Tibial nerve (tissue), 3 donors: ENCODE results near the gene SPATA13.

Experiments used
- POLR2A ChIP-seq, 2 donors: fragments of 450-650 bp; IDR thresholded peaks; one replicate each; pipeline ENCODE4 v1.6.1; 2017; ENCODE audit warnings: antibody characterized with exemption in 2 of 2, mild to moderate bottlenecking in 2 of 2, moderate library complexity in 2 of 2
- TF ChIP-seq, protein P1 (sequence below), 5 experiments: fragments of 200-600 bp in 3 of 5; fragments of 450-650 bp in 2 of 5; sonication (generic) in 3 of 5; IDR thresholded peaks; one replicate each; pipeline ENCODE4 v1.5.1; 2016 to 2019; ENCODE audit warnings: antibody characterized with exemption in 5 of 5, mild to moderate bottlenecking in 3 of 5, moderate library complexity in 2 of 5

DNA sequence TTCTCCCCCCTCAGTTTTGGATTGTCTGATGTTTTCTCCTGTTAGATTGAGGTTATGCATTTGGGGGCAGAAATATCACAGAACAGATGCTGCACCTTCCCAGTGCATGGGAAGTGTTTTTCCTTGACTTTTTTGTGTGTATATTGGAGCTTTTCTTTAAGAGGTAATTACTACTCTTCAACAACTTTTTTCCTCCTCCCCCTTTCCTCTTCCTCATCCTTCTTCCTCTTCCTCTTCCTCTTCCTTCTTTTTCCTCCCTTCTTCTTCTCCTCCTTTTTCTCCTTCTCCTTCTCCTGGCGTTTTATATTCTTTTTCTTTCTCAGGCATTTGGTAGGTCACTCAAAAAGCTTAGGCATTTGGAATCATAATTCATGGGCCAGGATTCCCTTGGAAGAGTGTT lies 18.1 kb upstream of the SPATA13 start:
- TF ChIP-seq, protein P1, sequence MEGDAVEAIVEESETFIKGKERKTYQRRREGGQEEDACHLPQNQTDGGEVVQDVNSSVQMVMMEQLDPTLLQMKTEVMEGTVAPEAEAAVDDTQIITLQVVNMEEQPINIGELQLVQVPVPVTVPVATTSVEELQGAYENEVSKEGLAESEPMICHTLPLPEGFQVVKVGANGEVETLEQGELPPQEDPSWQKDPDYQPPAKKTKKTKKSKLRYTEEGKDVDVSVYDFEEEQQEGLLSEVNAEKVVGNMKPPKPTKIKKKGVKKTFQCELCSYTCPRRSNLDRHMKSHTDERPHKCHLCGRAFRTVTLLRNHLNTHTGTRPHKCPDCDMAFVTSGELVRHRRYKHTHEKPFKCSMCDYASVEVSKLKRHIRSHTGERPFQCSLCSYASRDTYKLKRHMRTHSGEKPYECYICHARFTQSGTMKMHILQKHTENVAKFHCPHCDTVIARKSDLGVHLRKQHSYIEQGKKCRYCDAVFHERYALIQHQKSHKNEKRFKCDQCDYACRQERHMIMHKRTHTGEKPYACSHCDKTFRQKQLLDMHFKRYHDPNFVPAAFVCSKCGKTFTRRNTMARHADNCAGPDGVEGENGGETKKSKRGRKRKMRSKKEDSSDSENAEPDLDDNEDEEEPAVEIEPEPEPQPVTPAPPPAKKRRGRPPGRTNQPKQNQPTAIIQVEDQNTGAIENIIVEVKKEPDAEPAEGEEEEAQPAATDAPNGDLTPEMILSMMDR (IDR thresholded peaks at IDR 0.05), result no peak
- TF ChIP-seq POLR2A (IDR thresholded peaks at IDR 0.05), result no peak
